A549 treated with ZK216348 at 1 μM for 4 hours (cell line): ENCODE measurements around the gene TMA7B. TPM values are rescaled to one million over a fixed set of nuclear protein-coding genes. Genes with fewer than 3 reads are reported as not detected.

Experiments
- total RNA-seq: library from RNA; stranded (reverse); fragments of 200-300 nt; extraction: Qiagen RNA extraction; gene quantifications from 5 replicates; pipeline ENCODE4 v1.2.3, GENCODE V29; 2022; ENCODE audit warnings: low read depth

The TMA7B gene
- not detected in 5 replicates for total RNA-seq

GRCh38 chr22:39959640-39960447 lies at the start of gene TMA7B:
TSS of gene TMA7B (plus strand) at chr22:39960397. CDS start at chr22:39964375, 3,978 bp downstream.

GRCh38 chr22:39994566-39995392 lies 34.6 kb downstream of the TMA7B start, which contains the start of gene FAM83F:
TSS of gene FAM83F (plus strand) at chr22:39994954. CDS start at chr22:39995043, 89 bp downstream.

Other genes with a start within 250 kb of the TMA7B start
- not detected in 5 replicates for gene ENTHD1, start 66.6 kb upstream of the TMA7B start, total RNA-seq
- not detected in 5 replicates for gene GRAP2, start 59.3 kb upstream of the TMA7B start, total RNA-seq
- gene FAM83F, start 34.6 kb downstream of the TMA7B start, total RNA-seq, result not detected in 5 replicates
- gene TNRC6B, start 217.5 kb downstream of the TMA7B start, total RNA-seq, result 4.2 to 5.9 TPM (median 5.3 TPM) in 5 replicates